Left kidney (tissue), 8 donors: ENCODE results near the gene TMEM255A. TPM values are rescaled to one million over a fixed set of nuclear protein-coding genes. Genes with fewer than 3 reads are reported as not detected.
"Not testable (repeated sequence)": the region's sequence is repeated elsewhere in the genome, so short reads cannot be mapped to it uniquely, and the experiment has no call there.

Experiments
- DNase-seq: peaks from one replicate; pipeline ENCODE4 v3.0.0-alpha.2; 2013
- long read RNA-seq, 8 donors: transcript quantifications; one replicate each; lab custom pipeline, GENCODE V29; 2026
- polyA plus RNA-seq: library from polyadenylated mRNA; unstranded; fragments of 120-200 nt; gene quantifications from one replicate; pipeline ENCODE4 v1.2.1, GENCODE V29; 2013; ENCODE audit not compliant: insufficient read length

The TMEM255A gene
- polyA plus RNA-seq, result 0.27 TPM
- long read RNA-seq, donor 1, result 0 reads
- long read RNA-seq, donor 2, result 0 reads
- long read RNA-seq, donor 3, result 0 reads
- long read RNA-seq, donor 4, result 0 reads
- long read RNA-seq, donor 5, result 0 reads
- long read RNA-seq, donor 6, result 0 reads
- long read RNA-seq, donor 7, result 0 reads
- long read RNA-seq, donor 8, result 0 reads

DNA sequence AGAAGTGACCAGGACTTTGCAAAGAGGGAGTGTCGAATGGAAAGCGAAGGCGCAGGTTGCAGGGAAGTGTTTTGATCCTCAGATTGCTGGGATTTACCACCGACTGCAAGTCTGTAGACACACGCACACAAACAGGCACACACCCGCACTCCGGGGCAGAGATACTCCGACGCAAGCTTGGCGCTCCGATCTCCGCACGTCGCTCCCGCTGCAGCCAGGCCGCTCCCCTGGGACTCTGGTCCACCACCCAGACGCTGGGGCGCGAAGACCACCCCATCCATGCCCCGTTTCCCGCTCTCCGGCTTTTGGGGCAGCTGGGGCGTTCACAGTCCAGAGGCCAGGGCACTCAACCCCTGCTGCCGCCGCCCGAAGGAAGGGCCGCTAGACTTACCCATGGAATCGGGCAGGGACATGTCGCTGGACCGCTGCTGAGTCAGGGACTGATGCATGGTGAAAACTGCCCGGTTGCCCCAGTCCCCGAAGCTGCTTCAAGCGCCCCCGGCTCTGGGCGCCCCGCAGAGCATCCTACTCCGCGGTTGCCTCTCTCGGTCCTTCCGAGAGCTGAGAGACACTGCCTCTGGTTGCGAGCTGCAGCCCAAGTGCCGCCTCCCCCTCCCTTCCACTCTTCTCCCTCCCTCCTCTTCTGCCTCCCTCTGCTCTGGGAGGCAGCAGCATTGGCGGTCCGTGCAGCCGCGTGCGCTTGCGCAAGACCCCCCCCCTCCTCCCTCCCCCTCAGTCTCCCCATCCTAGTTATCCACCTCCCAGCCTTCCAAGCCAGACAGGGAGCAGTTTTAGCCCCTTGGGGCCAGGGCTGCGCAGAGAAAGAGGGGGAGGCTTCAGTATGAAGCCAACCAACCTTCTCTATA, at the start of gene TMEM255A:
Gene TMEM255A (minus strand): TSS at position 601 of the 866 bp plus-strand sequence. CDS start 152 bp downstream, at position 449.
- DNase-seq, result no peak

DNA sequence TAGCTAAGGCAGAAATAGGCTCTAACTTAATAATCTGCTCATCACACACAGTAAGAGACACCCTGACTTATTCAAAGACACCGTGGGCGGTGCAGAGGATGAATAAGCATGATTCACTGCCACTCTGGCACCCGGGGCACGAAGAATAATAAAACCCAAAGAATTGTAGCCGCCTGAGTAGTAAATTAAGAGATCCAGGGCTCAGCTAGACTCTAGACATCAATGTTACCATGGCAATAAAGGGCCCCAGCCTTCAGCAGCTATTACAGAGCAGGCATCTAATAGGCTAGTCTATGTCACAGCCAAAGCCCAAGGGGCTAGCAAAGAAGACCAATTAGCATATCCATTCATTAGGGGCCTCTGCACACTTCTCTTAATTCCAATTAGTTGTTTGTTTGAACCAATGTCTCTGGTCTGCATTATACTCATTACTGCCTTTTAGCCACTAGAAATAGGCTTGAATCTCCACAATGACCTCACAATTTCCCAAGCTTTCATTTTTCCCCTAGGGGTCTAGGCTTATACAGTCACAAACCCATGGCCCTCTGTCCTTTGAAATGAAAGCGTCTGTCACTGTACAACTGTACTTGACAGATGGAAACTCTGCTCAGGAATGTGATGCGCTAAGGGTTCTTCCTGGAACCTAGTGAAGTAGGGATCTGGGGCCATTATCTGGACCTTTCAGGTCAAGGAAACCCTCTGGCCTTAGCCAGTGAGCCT, 47.6 kb upstream of the TMEM255A start:
- DNase-seq, result no peak

DNA sequence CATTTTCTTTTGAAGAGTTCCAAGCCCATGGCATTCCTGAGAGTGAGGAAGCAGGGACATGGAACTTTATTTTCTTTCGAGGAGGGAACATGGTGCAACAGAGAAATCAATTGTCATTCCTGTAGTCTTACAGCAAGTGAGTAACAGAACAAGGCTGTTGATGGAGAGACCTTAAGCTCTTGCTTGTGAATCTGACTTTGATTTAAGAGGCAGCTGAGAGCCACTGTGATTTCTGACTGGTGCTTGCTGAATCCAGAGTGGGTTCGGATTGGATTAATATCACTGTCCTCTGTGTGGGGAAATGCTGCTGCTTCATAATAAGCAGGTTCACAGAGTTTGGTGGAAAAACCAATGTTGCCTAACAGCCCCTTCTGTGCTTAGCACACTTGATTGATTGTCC, 45.9 kb upstream of the TMEM255A start:
- DNase-seq, result no peak

DNA sequence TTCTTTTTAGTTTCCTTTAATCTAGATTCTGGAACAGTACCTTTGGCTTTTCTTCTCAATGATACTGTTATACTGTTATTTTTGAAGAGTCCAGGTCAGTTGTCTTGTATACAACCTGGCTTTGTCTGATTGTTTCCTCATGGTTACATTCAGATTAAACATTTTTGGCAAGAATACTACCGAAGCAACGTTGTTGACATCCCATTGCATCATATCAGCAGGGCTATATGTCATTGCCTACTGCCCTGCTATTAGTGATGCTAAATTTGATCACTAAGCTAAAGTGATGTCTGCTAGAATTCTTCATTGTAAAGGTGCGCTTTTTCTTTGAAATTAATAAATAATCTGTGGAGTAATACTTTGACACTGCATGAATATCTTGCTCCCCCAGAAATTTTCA, 44.8 kb upstream of the TMEM255A start:
- DNase-seq, result no peak

DNA sequence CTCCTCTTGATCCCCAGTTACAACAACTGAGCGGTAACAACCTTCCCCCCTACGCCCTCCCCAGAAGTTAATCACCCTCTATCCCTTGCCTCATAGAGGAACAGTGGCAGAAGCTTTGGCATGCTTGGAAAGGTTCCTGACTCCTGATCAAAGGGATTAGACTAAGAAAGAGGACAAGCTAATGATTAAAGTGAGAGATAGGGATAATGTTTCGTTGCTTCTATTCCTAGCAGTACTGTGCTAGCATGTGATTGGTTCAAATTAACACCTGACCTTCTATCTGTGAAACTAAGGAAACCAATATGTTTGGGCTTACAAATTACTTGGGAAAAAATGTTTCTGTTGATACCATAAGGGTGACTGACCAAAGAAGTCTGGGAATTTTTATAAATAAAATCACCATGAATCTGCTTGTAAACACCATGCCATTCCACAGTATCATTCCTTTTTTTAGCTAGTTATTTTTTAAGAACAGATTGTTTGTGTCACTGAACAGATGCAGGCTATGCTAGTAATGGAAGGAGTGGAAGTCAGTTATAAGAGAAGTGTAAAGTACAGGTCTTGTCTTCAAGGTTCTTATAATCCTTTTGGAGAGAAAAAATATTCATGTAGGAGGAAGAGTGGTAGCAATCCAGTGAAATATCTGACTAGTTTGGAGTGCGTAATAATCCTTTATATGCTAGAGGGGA, 39.3 kb upstream of the TMEM255A start:
- DNase-seq, result no peak

DNA sequence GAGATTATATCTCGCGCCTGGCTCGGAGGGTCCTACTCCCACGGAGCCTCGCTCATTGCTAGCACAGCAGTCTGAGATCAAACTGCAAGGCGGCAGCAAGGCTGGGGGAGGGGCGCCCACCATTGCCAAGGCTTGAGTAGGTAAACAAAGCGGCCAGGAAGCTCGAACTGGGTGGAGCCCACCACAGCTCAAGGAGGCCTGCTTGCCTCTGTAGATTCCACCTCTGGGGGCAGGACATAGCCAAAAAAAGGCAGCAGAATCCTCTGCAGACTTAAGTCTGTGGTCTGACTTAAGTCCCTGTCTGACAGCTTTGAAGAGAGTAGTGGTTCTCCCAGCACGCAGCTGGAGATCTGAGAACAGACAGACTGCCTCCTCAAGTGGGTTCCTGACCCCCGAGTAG, 33.3 kb upstream of the TMEM255A start:
- not testable (repeated sequence) for DNase-seq

DNA sequence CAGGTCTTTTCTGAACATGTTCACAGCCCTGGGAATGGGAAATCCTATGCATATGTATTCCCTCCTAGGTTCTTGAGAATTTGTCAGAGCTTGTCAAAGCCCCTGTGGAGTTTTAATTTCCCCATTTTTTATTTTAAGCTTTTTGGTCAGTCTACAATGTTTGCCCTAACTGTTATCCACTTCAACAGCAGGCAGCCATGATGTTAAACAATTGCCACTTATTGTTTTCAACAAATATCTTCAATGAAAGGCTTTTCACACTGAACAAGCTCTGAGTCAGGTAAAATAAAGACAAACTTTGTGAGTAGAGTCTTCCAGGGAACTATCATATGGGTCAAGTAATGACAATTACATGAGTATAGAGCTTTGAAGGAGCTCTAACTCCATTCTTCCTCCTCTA, 25.6 kb upstream of the TMEM255A start:
- no peak for DNase-seq

DNA sequence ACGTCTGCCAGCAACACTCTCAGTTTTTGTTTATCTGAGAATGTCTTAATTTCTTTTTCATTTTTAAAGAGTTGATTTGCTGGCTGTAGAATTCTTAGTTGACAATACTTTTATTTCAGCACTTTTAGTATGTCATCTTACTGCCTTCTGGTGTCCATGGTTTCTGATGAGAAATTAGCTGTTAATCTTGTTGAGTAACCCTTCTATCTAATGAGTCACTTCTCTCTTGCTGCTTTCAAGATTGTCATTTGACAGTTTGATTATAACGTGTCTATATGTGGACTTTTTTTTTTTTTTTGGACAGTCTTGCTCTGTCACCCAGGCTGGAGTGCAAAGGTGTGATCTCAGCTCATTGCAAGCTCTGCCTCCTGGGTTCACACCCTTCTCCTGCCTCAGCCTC, 24.0 kb upstream of the TMEM255A start:
- DNase-seq, result no peak

DNA sequence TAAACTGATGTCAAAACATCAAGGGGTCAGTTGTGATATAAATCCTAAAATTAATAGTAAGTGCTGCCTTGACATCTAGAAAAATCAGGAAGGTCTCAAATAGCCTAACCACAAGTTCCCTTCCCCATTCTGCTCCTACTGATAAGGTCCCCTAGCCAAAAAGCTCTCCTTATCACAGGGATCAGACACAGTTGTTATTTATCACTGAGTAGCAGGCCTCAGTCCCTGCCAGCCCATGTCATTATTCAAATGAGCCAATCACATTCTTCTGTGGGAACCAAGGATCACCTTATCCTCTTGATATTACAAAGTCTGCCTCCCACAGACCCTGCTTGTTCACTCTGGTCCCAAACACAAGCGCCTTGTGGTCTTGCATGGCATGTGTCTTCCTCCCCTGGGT, 23.3 kb upstream of the TMEM255A start:
- no peak for DNase-seq

DNA sequence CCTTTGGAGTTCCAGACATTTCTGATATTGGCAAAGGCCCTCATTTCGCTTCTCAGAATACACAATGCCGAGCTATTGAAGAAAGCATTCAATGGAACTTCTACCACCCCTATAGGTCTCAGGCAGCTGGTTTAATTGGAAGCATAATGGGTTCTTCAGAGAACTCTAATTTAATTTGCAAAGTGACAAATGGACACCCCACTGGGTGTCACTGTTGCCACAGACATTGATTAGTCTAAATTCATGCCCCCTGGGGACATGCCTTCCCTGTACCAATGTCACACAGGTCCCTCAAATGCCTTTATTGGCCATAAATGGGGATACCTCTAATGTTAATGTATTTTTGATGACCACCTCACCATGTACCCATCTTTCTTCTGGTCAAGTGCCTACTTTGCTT, 22.9 kb upstream of the TMEM255A start:
- DNase-seq, result no peak

DNA sequence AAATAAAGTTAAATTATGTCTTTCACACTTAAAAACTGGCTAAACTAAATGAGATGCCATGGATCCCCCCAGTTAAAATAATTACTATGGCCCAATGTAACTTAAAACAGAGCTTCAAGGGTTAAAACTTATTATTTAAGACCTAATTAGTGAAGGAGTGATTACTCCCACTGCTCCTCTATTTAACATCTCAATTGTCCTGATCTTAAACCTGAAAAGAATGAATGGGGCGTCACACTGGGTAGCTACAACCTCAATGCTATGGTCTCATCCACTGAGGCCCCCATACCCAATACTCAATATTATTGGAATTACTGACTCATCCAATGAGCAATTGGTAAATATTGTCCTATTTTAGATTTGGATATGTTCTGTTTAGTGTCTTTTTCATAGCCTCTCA, 21.1 kb upstream of the TMEM255A start:
- no peak for DNase-seq

DNA sequence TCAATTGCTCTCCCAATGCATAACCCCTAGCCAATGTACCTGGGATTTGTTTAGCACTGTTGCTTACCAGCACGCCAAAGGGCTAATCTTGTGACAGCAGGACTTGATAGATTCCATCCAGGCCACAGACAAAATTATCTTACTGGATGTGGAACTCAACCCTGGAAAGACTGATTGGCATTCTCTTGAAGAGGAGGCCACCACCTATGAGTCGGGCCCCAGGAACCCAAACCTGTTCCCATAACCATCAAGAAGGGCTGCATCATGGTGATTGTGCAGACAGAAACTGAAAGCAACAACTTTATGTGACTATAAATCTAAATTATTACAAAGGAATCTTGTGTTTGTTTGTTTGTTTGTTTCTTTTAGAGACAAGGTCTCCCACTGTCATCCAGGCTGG, 19.9 kb upstream of the TMEM255A start:
- no peak for DNase-seq

DNA sequence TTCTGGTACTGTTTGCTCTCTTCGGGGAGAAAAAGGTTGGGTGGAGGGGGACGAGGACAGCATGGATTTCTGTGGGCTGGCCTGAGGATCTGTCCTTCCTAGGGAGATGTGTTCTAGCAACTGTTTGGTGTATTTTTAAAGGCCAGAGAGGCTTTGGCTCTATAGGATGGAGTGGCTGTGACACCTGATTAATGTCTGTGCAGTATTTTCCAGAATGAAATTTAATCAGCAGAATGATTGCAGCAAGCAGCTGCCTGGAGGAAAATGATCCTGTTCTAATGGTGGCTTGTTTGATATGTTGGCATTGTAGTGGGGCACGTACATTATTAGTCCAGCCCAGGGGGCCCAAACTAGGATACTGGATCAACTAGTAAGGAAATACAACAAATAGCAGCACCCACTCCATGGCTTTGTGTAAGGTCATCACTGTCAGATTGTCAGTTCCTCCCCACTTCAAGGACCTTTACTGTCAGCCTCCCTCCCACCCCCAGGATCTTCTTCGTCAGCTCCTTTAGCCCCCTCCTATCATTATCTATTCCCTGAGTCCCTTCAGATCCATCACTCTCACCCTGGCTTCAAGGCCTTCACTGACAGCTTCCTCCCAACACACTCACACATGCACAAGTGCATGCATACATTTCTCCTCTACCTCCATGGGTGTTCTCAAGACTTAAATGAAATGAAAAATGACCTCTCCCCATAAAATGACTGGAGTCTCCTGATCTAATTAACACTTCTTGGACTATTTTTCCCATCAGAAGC, 10.4 kb upstream of the TMEM255A start:
- DNase-seq, result no peak

DNA sequence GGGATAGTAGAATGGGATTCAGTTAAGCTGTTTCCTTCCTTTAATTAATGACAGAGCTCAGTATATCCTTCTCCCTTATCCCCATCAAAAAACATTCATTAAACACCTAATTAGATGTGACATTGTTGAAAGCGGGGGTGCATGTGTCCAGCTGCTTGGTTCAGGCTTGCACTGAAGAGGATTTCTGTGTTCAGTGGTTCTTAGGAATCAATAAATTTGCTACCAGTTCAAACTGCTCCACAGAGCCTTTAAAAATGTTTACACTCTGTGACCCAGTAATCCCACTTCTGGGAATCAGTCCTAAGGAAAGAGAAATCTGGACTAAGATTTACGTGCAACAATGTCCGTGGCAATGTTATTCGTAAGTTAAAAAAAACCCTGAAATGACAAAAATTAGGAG, 7.2 kb upstream of the TMEM255A start:
- DNase-seq, result no peak

DNA sequence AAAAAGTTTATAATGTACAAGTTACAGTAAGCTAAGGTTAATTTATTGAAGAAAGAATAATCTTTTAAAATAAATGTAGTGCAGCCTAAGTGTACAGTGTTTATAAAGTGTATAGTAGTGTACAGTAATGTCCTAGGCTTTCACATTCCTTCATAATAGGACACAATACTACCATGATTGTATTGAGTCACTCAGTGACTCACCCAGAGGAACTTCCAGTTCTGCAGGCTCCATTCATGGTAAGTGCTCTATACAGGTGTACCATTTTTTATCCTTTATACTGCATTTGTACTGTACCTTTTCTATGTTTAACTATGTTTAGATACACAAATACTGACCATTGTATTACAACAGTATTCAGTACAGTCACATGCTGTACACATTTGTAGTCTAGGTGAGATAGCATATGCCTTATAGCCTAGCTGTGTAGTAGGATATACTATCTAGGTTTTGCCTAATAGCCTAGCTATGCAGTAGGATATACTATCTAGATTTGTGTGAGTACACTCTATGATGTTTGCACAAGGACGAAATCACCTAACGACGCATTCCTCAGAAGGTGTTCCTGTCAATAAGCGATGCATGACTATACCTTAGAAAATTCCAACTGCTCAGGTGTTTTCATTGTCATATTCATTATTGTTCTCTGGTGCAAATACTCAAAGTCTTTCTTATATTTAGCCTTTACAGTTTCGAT, 5.5 kb upstream of the TMEM255A start:
- no peak for DNase-seq

DNA sequence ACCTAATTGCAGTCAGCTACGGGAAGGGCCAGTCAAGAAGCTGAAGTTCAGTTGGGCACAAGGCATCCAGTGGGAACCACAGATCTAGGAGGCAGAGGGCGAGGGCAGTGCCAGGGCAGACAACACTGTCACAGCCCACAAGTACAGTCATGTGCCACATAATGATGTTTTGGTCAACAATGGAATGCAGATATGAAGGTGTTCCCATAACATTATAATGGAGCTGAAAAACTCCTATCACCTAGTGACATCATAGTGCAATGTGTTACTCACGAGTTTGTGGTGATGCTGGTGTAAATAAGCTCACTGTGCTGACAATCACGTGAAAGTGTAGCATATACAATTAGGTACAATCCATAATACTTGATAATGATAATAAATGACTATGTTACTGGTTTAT, 4.5 kb upstream of the TMEM255A start:
- DNase-seq, result no peak

DNA sequence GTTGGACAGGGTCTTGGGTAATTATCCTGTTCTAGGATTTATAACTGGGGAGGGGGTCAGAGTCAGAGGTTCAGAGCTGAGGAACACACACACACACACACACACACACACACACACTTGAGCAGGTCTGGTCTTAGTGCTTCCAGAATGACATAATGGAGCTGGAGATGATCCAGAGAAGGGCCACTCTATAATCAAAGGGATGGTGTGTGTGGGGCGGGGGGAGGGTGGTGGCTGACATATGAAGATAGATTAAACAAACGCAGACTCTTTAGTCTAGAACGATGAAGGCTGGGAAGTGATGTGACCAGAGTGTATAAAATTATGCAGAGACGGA, 434 bp upstream of the TMEM255A start:
- DNase-seq, result no peak

DNA sequence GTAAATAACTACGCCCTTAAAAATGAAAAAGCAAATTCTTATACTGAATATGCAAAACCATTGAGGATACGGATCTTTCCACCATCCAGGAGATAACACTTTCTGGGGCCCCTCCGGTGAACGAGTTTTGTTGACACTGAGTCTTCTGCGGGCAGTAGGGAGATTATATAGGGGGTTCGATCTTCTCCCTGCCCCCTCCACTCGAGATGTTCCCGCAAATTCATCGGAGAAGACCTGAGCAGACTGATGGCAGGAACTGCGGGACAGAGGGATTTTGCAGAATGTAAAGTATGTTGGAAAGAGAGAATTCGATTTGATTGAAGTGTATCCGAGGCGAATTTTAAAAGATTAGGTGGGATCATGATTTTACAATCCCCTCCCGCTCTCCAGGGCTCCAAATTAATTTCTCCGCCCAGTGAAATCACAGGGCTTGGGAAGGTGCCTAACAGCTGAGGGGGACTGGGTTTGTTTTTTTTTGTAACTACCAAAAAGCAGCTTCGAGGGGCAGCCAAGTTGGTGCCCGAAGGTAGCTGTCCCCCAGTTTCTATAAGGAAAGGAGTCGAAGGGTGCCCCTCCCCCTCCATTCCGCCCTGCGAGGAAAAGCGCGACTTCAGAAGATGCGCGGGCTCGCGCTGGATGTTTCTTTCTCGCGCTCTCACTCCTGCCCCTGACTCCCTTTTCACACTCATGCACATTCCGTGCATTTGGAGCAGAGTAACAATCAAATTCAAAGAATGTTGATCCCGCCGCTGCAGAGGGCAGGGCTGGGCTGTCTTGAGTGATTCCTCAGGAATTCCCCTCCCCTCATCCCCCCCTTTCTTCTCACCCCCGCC, 1.2 kb downstream of the TMEM255A start:
- DNase-seq, result no peak

DNA sequence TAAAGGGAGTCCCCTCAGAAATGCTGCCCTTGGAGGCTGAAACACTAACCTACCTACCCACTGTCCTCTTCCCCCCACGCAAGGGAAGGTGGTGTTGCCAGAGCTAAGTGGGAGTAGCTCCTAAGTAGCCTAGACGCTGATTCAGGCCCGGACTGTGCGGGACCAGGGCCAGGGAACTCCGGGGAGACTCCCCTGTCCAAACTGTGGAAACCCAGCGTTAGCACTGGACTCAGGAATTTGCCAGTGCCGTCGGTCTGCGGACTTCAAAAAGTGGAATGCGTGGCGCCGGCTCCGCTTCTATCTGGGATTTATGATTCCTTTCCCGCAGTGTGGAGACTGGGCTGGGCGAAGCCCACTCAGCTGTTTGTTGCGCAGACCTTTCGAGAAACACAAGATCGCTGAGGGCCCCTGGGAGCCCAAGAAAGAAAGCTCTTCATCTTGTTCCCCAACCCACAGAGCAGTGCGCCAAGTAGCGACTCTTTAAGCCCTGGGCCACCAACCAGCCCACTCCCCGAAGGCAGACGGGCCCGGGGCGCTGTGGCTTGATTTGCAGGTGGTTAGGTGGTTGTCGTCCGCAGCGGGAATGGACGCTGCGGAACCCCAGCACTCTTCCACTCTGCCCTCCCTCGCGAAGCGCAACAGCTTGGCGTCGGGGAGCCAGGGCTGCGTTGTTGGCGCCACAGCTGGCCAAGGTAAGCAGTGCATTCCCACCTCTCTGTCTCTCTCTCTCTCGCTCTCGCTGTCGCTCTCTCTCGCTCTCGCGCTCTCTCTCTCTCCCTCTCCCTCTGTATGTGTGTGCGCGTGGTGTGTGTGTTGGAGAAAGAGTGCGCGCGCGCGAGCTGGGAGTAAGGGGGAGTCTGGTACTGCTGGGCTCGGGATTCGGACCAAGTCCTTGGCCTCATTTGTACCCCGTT, 2.0 kb downstream of the TMEM255A start:
- DNase-seq, result peak; percentile 64
